ENCODE data around the gene FMR1. TPM values are rescaled to one million over a fixed set of nuclear protein-coding genes. Genes with fewer than 3 reads are reported as not detected.

Gene FMR1
- polyA plus RNA-seq = 100 to 1,000 TPM in 1 of 4 donors, 10 to 100 TPM in 3; 13.5 to 106 (median 18.2) TPM
- long read RNA-seq, donor 1, full-length matches to known transcripts = 8 of 16 reads
- long read RNA-seq, donor 1, partial matches to known transcripts = 8 of 16 reads
- long read RNA-seq, donor 1, other reads (novel, unspliced or antisense) = 0 of 16 reads
- long read RNA-seq, donor 2 = 0 reads
- long read RNA-seq, donor 3, full-length matches to known transcripts = 4 of 4 reads
- long read RNA-seq, donor 3, partial matches to known transcripts = 0 of 4 reads
- long read RNA-seq, donor 3, other reads (novel, unspliced or antisense) = 0 of 4 reads
- long read RNA-seq, donor 4 = 0 reads
- long read RNA-seq, donor 5 = 0 reads
- long read RNA-seq, donor 6, full-length matches to known transcripts = 3 of 3 reads
- long read RNA-seq, donor 6, partial matches to known transcripts = 0 of 3 reads
- long read RNA-seq, donor 6, other reads (novel, unspliced or antisense) = 0 of 3 reads
- long read RNA-seq, donor 7, full-length matches to known transcripts = 1 of 7 reads
- long read RNA-seq, donor 7, partial matches to known transcripts = 6 of 7 reads
- long read RNA-seq, donor 7, other reads (novel, unspliced or antisense) = 0 of 7 reads
- long read RNA-seq, donor 8 = 0 reads
- long read RNA-seq, donor 9, partial matches to known transcripts = 0 of 1 reads
- long read RNA-seq, donor 9, other reads (novel, unspliced or antisense) = 0 of 1 reads
- long read RNA-seq, donor 10, full-length matches to known transcripts = 4 of 90 reads
- long read RNA-seq, donor 10, partial matches to known transcripts = 86 of 90 reads
- long read RNA-seq, donor 10, other reads (novel, unspliced or antisense) = 0 of 90 reads

GRCh38 chrX:147911192-147912022 lies at the start of gene FMR1:
Gene FMR1, plus strand, starts transcription at chrX:147911919. Its CDS starts 261 bp downstream, at chrX:147912180.
- Histone ChIP-seq H3K27me3 (ENCODE audit: control insufficient read depth in 3 of 3, insufficient read depth in 3 of 3, low read length in 3 of 3) (no peaks in the 10 kb centered on the region), H3K4me3 (ENCODE audit: low read depth in 1 of 3, low read length in 3 of 3) (peak within 1 kb of the TSS; percentile 83 to 96 (median 86)), H3K27ac (ENCODE audit: low read depth in 1 of 3, low read length in 2 of 3) (peak within 1 kb of the TSS; percentile 89 to 99 (median 90)), H3K9me3 (ENCODE audit: control insufficient read depth in 2 of 2, insufficient read depth in 1 of 2, low read depth in 1 of 2, low read length in 1 of 2) (no peaks in the 10 kb centered on the region), H3K36me3 (ENCODE audit: control insufficient read depth in 3 of 3, insufficient read depth in 2 of 3, low read depth in 1 of 3, low read length in 3 of 3) (no peaks in the 10 kb centered on the region), H3K4me1 (ENCODE audit: control insufficient read depth in 3 of 3, insufficient read depth in 2 of 3, low read depth in 1 of 3, low read length in 2 of 3) (peaks cover 0 to 18% (median 2%) of the 10 kb centered on the region in 3 donors)
- WGBS, 3 donors = 5 to 47% (median 12%) methylated on average over 43 to 66 of the region's 66 CpGs
- FAIRE-seq (no peak), DNase-seq (peak; percentile 93 to 94)

GRCh38 chrX:147875866-147876596 lies 35.7 kb upstream of the FMR1 start:
- no peaks in the 10 kb centered on the region for H3K36me3 ChIP-seq (ENCODE audit: control insufficient read depth in 3 of 3, insufficient read depth in 2 of 3, low read depth in 1 of 3, low read length in 3 of 3)
- H3K9me3 ChIP-seq (ENCODE audit: control insufficient read depth in 2 of 2, insufficient read depth in 1 of 2, low read depth in 1 of 2, low read length in 1 of 2) = peaks cover 0 to 4% of the 10 kb centered on the region in 2 donors
- WGBS, 3 donors = 57 to 73% (median 71%) methylated on average over 7 of the region's 7 CpGs
- peak; percentile 67 to 73 for DNase-seq
- H3K27me3 ChIP-seq (ENCODE audit: control insufficient read depth in 3 of 3, insufficient read depth in 3 of 3, low read length in 3 of 3) = no peaks in the 10 kb centered on the region
- H3K27ac ChIP-seq (ENCODE audit: low read depth in 1 of 3, low read length in 2 of 3) = peak overlapping the region in 1 of 3 donors; percentile 65
- H3K4me3 ChIP-seq (ENCODE audit: low read depth in 1 of 3, low read length in 3 of 3) = no peak overlapping the region
- H3K4me1 ChIP-seq (ENCODE audit: control insufficient read depth in 3 of 3, insufficient read depth in 2 of 3, low read depth in 1 of 3, low read length in 2 of 3) = peaks cover 0 to 2% (median 0%) of the 10 kb centered on the region in 3 donors
- FAIRE-seq = peak; percentile 72

GRCh38 chrX:147876849-147877646 lies 34.7 kb upstream of the FMR1 start:
- 81 to 89% (median 86%) methylated on average over 4 of the region's 4 CpGs for WGBS, 3 donors
- Histone ChIP-seq H3K36me3 (ENCODE audit: control insufficient read depth in 3 of 3, insufficient read depth in 2 of 3, low read depth in 1 of 3, low read length in 3 of 3) (no peaks in the 10 kb centered on the region), H3K27ac (ENCODE audit: low read depth in 1 of 3, low read length in 2 of 3) (no peak overlapping the region), H3K9me3 (ENCODE audit: control insufficient read depth in 2 of 2, insufficient read depth in 1 of 2, low read depth in 1 of 2, low read length in 1 of 2) (peaks cover 0 to 4% of the 10 kb centered on the region in 2 donors), H3K4me1 (ENCODE audit: control insufficient read depth in 3 of 3, insufficient read depth in 2 of 3, low read depth in 1 of 3, low read length in 2 of 3) (peaks cover 0 to 2% (median 0%) of the 10 kb centered on the region in 3 donors), H3K27me3 (ENCODE audit: control insufficient read depth in 3 of 3, insufficient read depth in 3 of 3, low read length in 3 of 3) (no peaks in the 10 kb centered on the region), H3K4me3 (ENCODE audit: low read depth in 1 of 3, low read length in 3 of 3) (no peak overlapping the region)
- DNase-seq (no peak), FAIRE-seq (no peak)

- peaks cover 0 to 2% (median 0%) of the 10 kb centered on the region in 3 donors for H3K4me1 ChIP-seq (ENCODE audit: control insufficient read depth in 3 of 3, insufficient read depth in 2 of 3, low read depth in 1 of 3, low read length in 2 of 3)
- no peaks in the 10 kb centered on the region for H3K27me3 ChIP-seq (ENCODE audit: control insufficient read depth in 3 of 3, insufficient read depth in 3 of 3, low read length in 3 of 3)
- no peaks in the 10 kb centered on the region for H3K36me3 ChIP-seq (ENCODE audit: control insufficient read depth in 3 of 3, insufficient read depth in 2 of 3, low read depth in 1 of 3, low read length in 3 of 3)
- DNase-seq (no peak), FAIRE-seq (no peak)
- peaks cover 0 to 4% of the 10 kb centered on the region in 2 donors for H3K9me3 ChIP-seq (ENCODE audit: control insufficient read depth in 2 of 2, insufficient read depth in 1 of 2, low read depth in 1 of 2, low read length in 1 of 2)
- H3K27ac ChIP-seq (ENCODE audit: low read depth in 1 of 3, low read length in 2 of 3) = no peak overlapping the region
- 66 to 89% (median 84%) methylated on average over 5 of the region's 5 CpGs for WGBS, 3 donors
- H3K4me3 ChIP-seq (ENCODE audit: low read depth in 1 of 3, low read length in 3 of 3) = no peak overlapping the region
These were observed 34.0 kb upstream of the FMR1 start for GRCh38 chrX:147877726-147878125.

- H3K36me3 ChIP-seq (ENCODE audit: control insufficient read depth in 3 of 3, insufficient read depth in 2 of 3, low read depth in 1 of 3, low read length in 3 of 3) = no peaks in the 10 kb centered on the region
- peaks cover 0 to 4% of the 10 kb centered on the region in 2 donors for H3K9me3 ChIP-seq (ENCODE audit: control insufficient read depth in 2 of 2, insufficient read depth in 1 of 2, low read depth in 1 of 2, low read length in 1 of 2)
- no peaks in the 10 kb centered on the region for H3K27me3 ChIP-seq (ENCODE audit: control insufficient read depth in 3 of 3, insufficient read depth in 3 of 3, low read length in 3 of 3)
- no peak overlapping the region for H3K4me3 ChIP-seq (ENCODE audit: low read depth in 1 of 3, low read length in 3 of 3)
- WGBS, 3 donors = 16 to 42% (median 21%) methylated on average over 2 of the region's 2 CpGs
- peak overlapping the region in 1 of 3 donors; percentile 88 for H3K27ac ChIP-seq (ENCODE audit: low read depth in 1 of 3, low read length in 2 of 3)
- DNase-seq (peak; percentile 32 to 75), FAIRE-seq (no peak)
- H3K4me1 ChIP-seq (ENCODE audit: control insufficient read depth in 3 of 3, insufficient read depth in 2 of 3, low read depth in 1 of 3, low read length in 2 of 3) = peaks cover 0 to 11% (median 0%) of the 10 kb centered on the region in 3 donors
These were observed 26.8 kb upstream of the FMR1 start for GRCh38 chrX:147884958-147885357.

- Histone ChIP-seq H3K4me1 (ENCODE audit: control insufficient read depth in 3 of 3, insufficient read depth in 2 of 3, low read depth in 1 of 3, low read length in 2 of 3) (no peaks in the 10 kb centered on the region), H3K4me3 (ENCODE audit: low read depth in 1 of 3, low read length in 3 of 3) (no peak overlapping the region), H3K27me3 (ENCODE audit: control insufficient read depth in 3 of 3, insufficient read depth in 3 of 3, low read length in 3 of 3) (no peaks in the 10 kb centered on the region), H3K27ac (ENCODE audit: low read depth in 1 of 3, low read length in 2 of 3) (no peak overlapping the region), H3K9me3 (ENCODE audit: control insufficient read depth in 2 of 2, insufficient read depth in 1 of 2, low read depth in 1 of 2, low read length in 1 of 2) (no peaks in the 10 kb centered on the region), H3K36me3 (ENCODE audit: control insufficient read depth in 3 of 3, insufficient read depth in 2 of 3, low read depth in 1 of 3, low read length in 3 of 3) (no peaks in the 10 kb centered on the region)
- DNase-seq = no peak
- WGBS, 3 donors = 44 to 77% (median 50%) methylated on average over 1 of the region's 1 CpG
- no peak for FAIRE-seq
These were observed 21.0 kb upstream of the FMR1 start for GRCh38 chrX:147890756-147891155.

GRCh38 chrX:147891896-147892295 lies 19.8 kb upstream of the FMR1 start:
- Histone ChIP-seq H3K27me3 (ENCODE audit: control insufficient read depth in 3 of 3, insufficient read depth in 3 of 3, low read length in 3 of 3) (no peaks in the 10 kb centered on the region), H3K36me3 (ENCODE audit: control insufficient read depth in 3 of 3, insufficient read depth in 2 of 3, low read depth in 1 of 3, low read length in 3 of 3) (no peaks in the 10 kb centered on the region), H3K4me1 (ENCODE audit: control insufficient read depth in 3 of 3, insufficient read depth in 2 of 3, low read depth in 1 of 3, low read length in 2 of 3) (no peaks in the 10 kb centered on the region), H3K9me3 (ENCODE audit: control insufficient read depth in 2 of 2, insufficient read depth in 1 of 2, low read depth in 1 of 2, low read length in 1 of 2) (no peaks in the 10 kb centered on the region), H3K4me3 (ENCODE audit: low read depth in 1 of 3, low read length in 3 of 3) (no peak overlapping the region), H3K27ac (ENCODE audit: low read depth in 1 of 3, low read length in 2 of 3) (no peak overlapping the region)
- WGBS, 3 donors = 69 to 77% (median 75%) methylated on average over 1 of the region's 1 CpG
- no peak for FAIRE-seq
- no peak for DNase-seq
